HG03060 (cell line): ENCODE measurements around the gene GUCY1A1.

Experiments
- ATAC-seq: cut with Tn5 transposase; IDR thresholded peaks from one replicate; pipeline ENCODE4 v1.9.1; 2021; ENCODE audit warnings: low read depth, moderate number of reproducible peaks; ENCODE audit not compliant: unreplicated experiment

Gene GUCY1A1

GRCh38 chr4:155768370-155768769, 101.7 kb downstream of the GUCY1A1 start:
- no peak for ATAC-seq

GRCh38 chr4:155769090-155769489, 102.4 kb downstream of the GUCY1A1 start:
- ATAC-seq: peak; percentile 91

- no peak for ATAC-seq
Observed at GRCh38 chr4:155772459-155773195, 106.0 kb downstream of the GUCY1A1 start.

GRCh38 chr4:155773196-155773800, 106.7 kb downstream of the GUCY1A1 start:
- ATAC-seq: no peak

- ATAC-seq: no peak
Observed at GRCh38 chr4:155774033-155774432, 107.4 kb downstream of the GUCY1A1 start.

GRCh38 chr4:155777971-155778735, 111.5 kb downstream of the GUCY1A1 start:
- ATAC-seq: no peak

- no peak for ATAC-seq
Observed at GRCh38 chr4:155780775-155781174, 114.1 kb downstream of the GUCY1A1 start.

- ATAC-seq: no peak
Observed at GRCh38 chr4:155781249-155781831, 114.7 kb downstream of the GUCY1A1 start.
